Measurements from ENCODE around the gene PRDM1.

The PRDM1 gene

DNA sequence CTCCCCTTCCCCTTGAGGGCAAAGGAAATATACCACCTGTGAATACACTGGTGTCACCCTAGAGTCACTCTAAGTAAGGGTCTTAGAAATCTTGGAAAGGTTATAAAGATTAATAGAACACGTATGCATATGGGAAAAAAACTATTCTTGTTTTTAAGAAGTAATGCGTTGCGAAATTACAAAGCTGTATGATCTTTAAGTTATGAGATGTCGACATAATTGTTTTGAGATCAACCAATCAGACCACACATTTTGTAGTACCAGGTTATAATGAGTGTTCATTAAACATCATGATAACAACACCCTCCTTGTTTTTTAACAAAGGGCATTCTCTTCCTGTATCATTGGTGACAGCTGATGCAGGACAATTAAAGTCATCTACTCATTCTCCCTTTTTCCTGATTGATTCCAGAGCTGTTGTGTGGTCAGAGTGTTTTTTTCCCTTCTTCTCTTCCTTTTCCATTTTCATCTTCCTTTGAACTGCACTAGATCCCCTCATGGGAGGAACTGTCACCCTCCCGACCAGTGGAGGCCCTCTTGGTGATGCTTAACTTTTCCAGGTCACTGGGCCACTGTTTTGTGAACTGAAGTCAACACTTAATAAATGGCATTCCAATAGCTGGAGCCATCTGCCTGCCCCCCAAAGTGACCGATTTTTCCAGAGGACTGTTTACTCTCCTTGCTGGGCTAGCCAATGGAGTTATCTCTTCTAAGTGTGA, 37.0 kb downstream of the PRDM1 start:
- Histone ChIP-seq H3K27me3 (ENCODE audit: control insufficient read depth, insufficient read depth, low read length) (no peaks in the 10 kb centered on the region), H3K4me1 (ENCODE audit: control insufficient read depth, insufficient read depth, low read length) (no peaks in the 10 kb centered on the region), H3K36me3 (ENCODE audit: control insufficient read depth, insufficient read depth, low read length) (no peaks in the 10 kb centered on the region), H3K27ac (ENCODE audit: low read length) (no peak overlapping the region), H3K4me3 (ENCODE audit: low read length) (no peak overlapping the region), H3K9me3 (ENCODE audit: control insufficient read depth, insufficient read depth, low read length) (no peaks in the 10 kb centered on the region)
- no peak for DNase-seq (ENCODE audit: low read depth, low spot score)
- WGBS (ENCODE audit: insufficient coverage, insufficient read length): 100% methylated on average over 4 of the region's 6 CpGs

DNA sequence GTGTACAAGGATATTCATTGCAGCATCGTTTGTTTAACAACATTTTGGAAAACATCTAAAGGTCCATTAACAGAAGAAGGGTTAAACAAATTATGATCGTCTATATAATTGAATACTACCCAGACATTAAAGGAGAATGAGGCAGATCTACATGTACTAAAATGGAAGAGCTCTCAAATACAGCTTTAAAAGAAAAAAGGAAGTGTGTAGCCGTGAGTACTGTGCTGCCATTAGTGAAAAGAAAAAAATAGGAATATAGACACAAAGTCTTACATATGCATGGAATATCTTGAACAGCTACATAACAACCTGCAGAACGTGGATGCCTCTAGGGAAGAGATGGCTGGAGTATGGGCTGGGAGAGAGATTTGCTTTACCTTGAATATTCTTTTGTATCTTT, 37.9 kb downstream of the PRDM1 start:
- Histone ChIP-seq H3K4me3 (ENCODE audit: low read length) (no peak overlapping the region), H3K9me3 (ENCODE audit: control insufficient read depth, insufficient read depth, low read length) (no peaks in the 10 kb centered on the region), H3K4me1 (ENCODE audit: control insufficient read depth, insufficient read depth, low read length) (no peaks in the 10 kb centered on the region), H3K27ac (ENCODE audit: low read length) (no peak overlapping the region), H3K27me3 (ENCODE audit: control insufficient read depth, insufficient read depth, low read length) (no peaks in the 10 kb centered on the region), H3K36me3 (ENCODE audit: control insufficient read depth, insufficient read depth, low read length) (no peaks in the 10 kb centered on the region)
- DNase-seq (ENCODE audit: low read depth, low spot score): no peak
- WGBS (ENCODE audit: insufficient coverage, insufficient read length): no CpG with 5 or more reads among the region's 4 CpGs

DNA sequence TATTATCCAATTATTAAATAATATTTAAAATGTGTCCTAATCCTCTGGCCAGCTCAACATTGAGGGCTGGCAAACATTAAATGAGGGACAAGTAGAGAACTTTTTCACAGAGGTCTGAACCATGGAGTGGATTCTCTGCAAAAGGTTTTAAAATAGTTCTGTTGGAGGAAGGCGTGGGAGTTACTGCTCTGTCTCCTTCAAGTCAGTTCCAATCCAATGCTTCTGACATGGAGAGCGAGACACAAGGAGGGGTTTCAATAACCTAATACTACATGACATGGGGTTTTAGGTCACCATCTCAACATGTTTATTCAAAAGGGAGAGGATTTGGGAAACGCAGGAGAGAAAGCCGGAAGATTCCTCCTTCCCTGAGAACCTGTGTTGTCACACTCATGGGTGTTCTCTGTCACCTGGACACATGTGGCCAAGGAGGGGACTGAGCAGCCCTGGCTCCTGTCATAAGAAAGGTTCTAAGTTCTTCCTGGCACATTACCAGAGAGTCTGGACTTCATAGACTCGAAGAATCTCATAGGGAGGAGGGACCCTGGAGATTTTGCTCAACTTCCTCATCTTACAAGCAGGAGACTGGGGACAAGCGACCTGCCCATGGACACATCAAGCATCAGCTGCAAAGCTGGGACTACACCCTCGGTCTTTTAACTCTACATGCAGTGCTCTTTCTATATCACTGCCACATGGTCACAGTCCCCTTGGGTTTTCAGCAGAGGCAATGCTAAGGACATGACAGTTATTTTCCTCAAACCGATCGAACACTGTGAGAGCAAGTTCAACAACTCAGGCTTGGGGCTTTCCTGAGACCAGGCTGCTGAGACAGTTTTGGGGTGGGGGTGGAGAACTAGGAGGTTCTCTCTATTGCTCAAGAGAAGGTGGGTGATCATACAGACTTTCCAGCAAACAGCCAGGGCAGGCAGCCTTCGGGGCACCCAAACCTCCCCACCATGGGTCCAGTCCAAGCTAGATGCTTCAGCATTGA, 38.6 kb downstream of the PRDM1 start:
- Histone ChIP-seq H3K9me3 (ENCODE audit: control insufficient read depth, insufficient read depth, low read length) (no peaks in the 10 kb centered on the region), H3K4me3 (ENCODE audit: low read length) (no peak overlapping the region), H3K4me1 (ENCODE audit: control insufficient read depth, insufficient read depth, low read length) (no peaks in the 10 kb centered on the region), H3K27ac (ENCODE audit: low read length) (no peak overlapping the region), H3K27me3 (ENCODE audit: control insufficient read depth, insufficient read depth, low read length) (no peaks in the 10 kb centered on the region), H3K36me3 (ENCODE audit: control insufficient read depth, insufficient read depth, low read length) (no peaks in the 10 kb centered on the region)
- WGBS (ENCODE audit: insufficient coverage, insufficient read length): no CpG with 5 or more reads among the region's 10 CpGs
- no peak for DNase-seq (ENCODE audit: low read depth, low spot score)

DNA sequence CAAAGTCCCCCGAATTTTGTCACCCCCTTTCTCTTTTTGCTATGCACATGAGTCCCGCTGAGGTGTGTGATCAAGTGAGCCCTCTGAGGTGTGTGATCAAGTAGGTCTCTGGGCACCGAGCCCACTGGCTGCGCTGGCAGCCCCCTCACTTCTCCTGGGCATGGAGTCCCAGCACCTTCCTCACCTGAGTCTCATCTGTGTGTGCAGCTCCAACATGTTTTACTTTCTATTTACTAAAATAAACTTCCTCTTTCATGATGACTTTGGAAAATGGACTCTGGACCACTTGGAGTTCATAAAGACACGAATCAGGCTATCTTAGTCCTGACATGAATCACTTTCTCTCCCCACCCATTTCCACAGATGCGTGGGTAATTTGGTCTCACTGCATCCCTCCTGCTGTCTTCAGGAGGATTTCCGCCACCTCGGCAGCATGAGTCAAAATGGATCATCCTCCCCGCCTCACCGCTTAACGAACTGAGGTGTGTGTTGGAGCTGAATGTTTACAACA, 39.8 kb downstream of the PRDM1 start:
- Histone ChIP-seq H3K27me3 (ENCODE audit: control insufficient read depth, insufficient read depth, low read length) (no peaks in the 10 kb centered on the region), H3K9me3 (ENCODE audit: control insufficient read depth, insufficient read depth, low read length) (no peaks in the 10 kb centered on the region), H3K27ac (ENCODE audit: low read length) (no peak overlapping the region), H3K4me1 (ENCODE audit: control insufficient read depth, insufficient read depth, low read length) (no peaks in the 10 kb centered on the region), H3K4me3 (ENCODE audit: low read length) (no peak overlapping the region), H3K36me3 (ENCODE audit: control insufficient read depth, insufficient read depth, low read length) (no peaks in the 10 kb centered on the region)
- no CpG with 5 or more reads among the region's 11 CpGs for WGBS (ENCODE audit: insufficient coverage, insufficient read length)
- DNase-seq (ENCODE audit: low read depth, low spot score): no peak

DNA sequence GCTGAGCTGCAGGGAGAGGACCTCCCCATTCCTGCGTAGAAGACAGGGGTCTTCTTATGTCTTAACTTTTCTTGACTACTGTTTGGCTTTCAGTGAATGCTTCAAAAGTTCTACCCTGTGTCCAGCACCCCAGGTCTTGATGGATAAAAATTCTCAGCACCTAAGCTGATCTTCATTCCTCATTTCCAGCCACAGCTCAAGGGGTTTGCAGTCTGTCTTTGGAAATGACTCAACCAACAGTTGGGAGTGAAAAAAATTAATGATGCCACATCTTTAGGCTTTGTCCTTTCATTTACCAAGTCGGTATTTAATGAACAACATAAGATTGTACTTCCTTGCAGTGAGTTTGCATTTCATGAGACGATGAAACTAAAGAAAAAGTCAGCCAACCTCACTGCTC, 40.3 kb downstream of the PRDM1 start:
- Histone ChIP-seq H3K4me1 (ENCODE audit: control insufficient read depth, insufficient read depth, low read length) (no peaks in the 10 kb centered on the region), H3K4me3 (ENCODE audit: low read length) (no peak overlapping the region), H3K27ac (ENCODE audit: low read length) (no peak overlapping the region), H3K36me3 (ENCODE audit: control insufficient read depth, insufficient read depth, low read length) (no peaks in the 10 kb centered on the region), H3K9me3 (ENCODE audit: control insufficient read depth, insufficient read depth, low read length) (no peaks in the 10 kb centered on the region), H3K27me3 (ENCODE audit: control insufficient read depth, insufficient read depth, low read length) (no peaks in the 10 kb centered on the region)
- no CpG with 5 or more reads among the region's 3 CpGs for WGBS (ENCODE audit: insufficient coverage, insufficient read length)
- no peak for DNase-seq (ENCODE audit: low read depth, low spot score)

DNA sequence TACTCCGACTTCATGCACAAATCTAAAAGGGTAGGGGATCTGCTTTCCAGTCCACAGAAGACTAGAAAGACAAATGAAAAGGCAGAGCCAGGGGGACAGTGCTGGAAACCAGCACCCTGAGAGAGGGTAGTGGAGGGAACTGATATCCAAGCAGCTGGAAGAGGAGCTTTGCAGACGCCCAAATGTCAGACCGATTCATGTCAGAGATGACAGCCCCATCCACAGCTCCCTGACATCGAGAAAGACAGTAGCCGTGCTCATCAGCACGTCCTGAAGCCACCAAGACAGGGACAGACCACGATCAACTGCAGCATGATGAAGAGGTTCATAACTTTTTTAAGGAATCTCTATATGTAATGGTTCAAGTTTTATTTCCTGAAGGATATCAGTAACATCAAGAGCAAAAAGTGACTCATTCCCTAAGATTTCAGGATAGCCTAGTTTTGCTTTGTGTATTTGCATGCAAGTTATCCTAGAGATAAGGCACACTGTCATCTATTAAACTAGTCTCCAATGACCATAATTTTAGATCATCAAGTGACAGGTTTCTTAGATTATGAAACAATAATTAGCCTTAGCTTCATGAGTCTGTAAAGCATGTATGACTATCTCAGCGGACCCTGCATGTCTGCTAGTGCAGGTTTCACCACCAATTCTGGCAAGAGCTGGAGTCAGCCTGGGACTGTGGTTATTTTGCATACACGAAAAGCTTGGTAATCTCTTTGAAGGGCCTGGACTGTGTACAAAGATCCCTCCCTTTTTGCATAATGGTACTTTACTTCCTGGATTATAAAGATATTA, 43.0 kb downstream of the PRDM1 start:
- WGBS (ENCODE audit: insufficient coverage, insufficient read length): no CpG with 5 or more reads among the region's 9 CpGs
- no peaks in the 10 kb centered on the region for H3K36me3 ChIP-seq (ENCODE audit: control insufficient read depth, insufficient read depth, low read length)
- no peaks in the 10 kb centered on the region for H3K9me3 ChIP-seq (ENCODE audit: control insufficient read depth, insufficient read depth, low read length)
- no peak for DNase-seq (ENCODE audit: low read depth, low spot score)
- no peak overlapping the region for H3K27ac ChIP-seq (ENCODE audit: low read length)
- H3K27me3 ChIP-seq (ENCODE audit: control insufficient read depth, insufficient read depth, low read length): no peaks in the 10 kb centered on the region
- no peaks in the 10 kb centered on the region for H3K4me1 ChIP-seq (ENCODE audit: control insufficient read depth, insufficient read depth, low read length)
- H3K4me3 ChIP-seq (ENCODE audit: low read length): no peak overlapping the region

DNA sequence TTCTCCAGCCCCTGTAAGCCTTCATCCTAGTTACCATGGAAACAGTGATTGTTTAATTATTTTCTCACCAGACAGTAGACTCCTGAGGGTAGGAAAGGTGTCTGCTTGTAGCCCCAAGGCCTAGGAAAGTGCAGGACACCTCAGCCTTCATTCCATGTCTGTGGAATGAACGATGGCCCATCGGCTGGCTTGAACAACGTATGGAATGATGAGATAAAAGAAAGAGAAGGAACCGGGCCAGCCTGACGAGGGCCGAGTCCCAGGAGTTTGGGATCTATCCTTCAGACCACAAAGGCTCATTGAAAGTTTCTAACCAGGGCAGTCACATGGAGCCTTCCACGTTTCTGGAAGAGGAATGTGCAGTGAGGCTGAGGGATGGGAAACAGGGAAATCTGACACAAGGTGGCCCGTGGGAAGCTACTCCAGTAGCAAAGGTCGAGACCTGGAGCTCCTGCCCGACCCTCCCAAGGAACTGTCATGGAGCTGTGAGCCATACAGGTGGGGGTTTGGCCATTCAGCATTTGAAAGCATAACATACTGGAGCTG, 46.1 kb downstream of the PRDM1 start:
- no peaks in the 10 kb centered on the region for H3K36me3 ChIP-seq (ENCODE audit: control insufficient read depth, insufficient read depth, low read length)
- H3K4me1 ChIP-seq (ENCODE audit: control insufficient read depth, insufficient read depth, low read length): no peaks in the 10 kb centered on the region
- H3K9me3 ChIP-seq (ENCODE audit: control insufficient read depth, insufficient read depth, low read length): no peaks in the 10 kb centered on the region
- DNase-seq (ENCODE audit: low read depth, low spot score): no peak
- no peak overlapping the region for H3K4me3 ChIP-seq (ENCODE audit: low read length)
- H3K27ac ChIP-seq (ENCODE audit: low read length): no peak overlapping the region
- H3K27me3 ChIP-seq (ENCODE audit: control insufficient read depth, insufficient read depth, low read length): no peaks in the 10 kb centered on the region
- WGBS (ENCODE audit: insufficient coverage, insufficient read length): no CpG with 5 or more reads among the region's 10 CpGs

DNA sequence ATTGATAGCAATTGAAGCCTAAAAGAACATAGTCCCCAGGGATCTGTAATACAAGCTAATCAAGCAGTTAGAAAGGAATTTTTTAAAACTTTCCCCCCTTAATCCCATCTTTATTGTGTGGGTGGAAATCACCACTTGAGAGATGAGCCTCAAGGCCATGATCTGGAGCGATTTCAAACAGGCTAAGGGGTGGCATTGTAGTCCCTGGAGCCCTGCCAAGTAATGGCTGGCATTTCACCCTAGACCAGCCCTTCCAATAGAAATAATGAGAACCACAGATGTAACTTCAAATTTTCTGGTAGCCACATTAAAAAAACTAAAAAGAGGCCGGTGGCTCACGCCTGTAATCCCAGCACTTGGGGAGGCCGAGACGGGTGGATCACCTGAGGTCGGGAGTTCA, 46.9 kb downstream of the PRDM1 start:
- WGBS (ENCODE audit: insufficient coverage, insufficient read length): no CpG with 5 or more reads among the region's 6 CpGs
- no peak overlapping the region for H3K27ac ChIP-seq (ENCODE audit: low read length)
- no peaks in the 10 kb centered on the region for H3K9me3 ChIP-seq (ENCODE audit: control insufficient read depth, insufficient read depth, low read length)
- no peaks in the 10 kb centered on the region for H3K4me1 ChIP-seq (ENCODE audit: control insufficient read depth, insufficient read depth, low read length)
- DNase-seq (ENCODE audit: low read depth, low spot score): no peak
- no peaks in the 10 kb centered on the region for H3K36me3 ChIP-seq (ENCODE audit: control insufficient read depth, insufficient read depth, low read length)
- H3K27me3 ChIP-seq (ENCODE audit: control insufficient read depth, insufficient read depth, low read length): no peaks in the 10 kb centered on the region
- no peak overlapping the region for H3K4me3 ChIP-seq (ENCODE audit: low read length)

DNA sequence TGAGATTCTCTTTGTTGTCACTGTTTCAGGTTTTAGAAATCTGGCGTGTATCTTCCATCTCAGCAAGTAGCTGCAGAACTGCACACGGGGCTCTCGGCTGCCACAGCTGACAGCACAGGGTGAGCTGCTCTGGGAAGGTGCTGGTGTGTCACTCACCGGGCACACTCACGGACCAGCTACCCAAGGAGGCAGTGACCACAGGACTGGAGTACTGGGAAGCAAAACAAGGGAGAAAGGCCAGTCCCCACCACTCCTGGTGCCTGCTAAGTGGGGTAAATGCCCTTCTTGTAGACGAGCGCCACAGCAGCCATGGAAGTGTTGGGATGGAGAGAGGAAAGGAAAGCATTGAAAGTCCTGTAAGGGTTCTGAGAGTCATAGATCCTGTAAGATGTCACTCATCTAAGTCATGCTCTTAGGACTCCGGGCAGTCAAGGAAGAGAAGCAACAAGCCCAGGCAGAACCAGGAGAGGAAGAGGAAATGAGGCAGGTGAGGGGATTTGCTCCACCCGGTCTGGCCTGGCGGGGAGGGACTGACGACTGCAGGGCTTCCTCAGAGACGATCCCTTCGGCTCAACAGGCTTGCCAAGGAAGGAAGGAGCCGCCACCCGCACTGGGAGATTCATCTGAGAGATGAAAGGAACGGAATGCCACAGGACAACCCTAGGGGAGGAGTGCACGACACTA, 48.1 kb downstream of the PRDM1 start:
- Histone ChIP-seq H3K4me3 (ENCODE audit: low read length) (no peak overlapping the region), H3K27ac (ENCODE audit: low read length) (no peak overlapping the region), H3K4me1 (ENCODE audit: control insufficient read depth, insufficient read depth, low read length) (no peaks in the 10 kb centered on the region), H3K9me3 (ENCODE audit: control insufficient read depth, insufficient read depth, low read length) (no peaks in the 10 kb centered on the region), H3K36me3 (ENCODE audit: control insufficient read depth, insufficient read depth, low read length) (no peaks in the 10 kb centered on the region), H3K27me3 (ENCODE audit: control insufficient read depth, insufficient read depth, low read length) (no peaks in the 10 kb centered on the region)
- DNase-seq (ENCODE audit: low read depth, low spot score): no peak
- no CpG with 5 or more reads among the region's 17 CpGs for WGBS (ENCODE audit: insufficient coverage, insufficient read length)
